Chondrocyte (in vitro differentiated cells): ENCODE data around the gene GABRB1. TPM values are rescaled to one million over a fixed set of nuclear protein-coding genes. Genes with fewer than 3 reads are reported as not detected.
A peak's percentile ranks its signal among the peaks of the same experiment; 100 is the strongest.

Source experiments
- DNase-seq: peaks from one replicate; pipeline ENCODE4 v3.0.0; 2021; ENCODE audit warnings: mixed read lengths, low spot score
- H3K27ac Mint-ChIP-seq: one replicate; pipeline ENCODE4 v1.8.0; 2021; ENCODE audit warnings: mild to moderate bottlenecking, moderate library complexity, mixed read lengths; ENCODE audit not compliant: unreplicated experiment
- H3K27me3 Mint-ChIP-seq: 2 replicates; pipeline ENCODE4 v1.8.0; 2021; ENCODE audit warnings: low read depth, mixed read lengths
- H3K36me3 Mint-ChIP-seq: 2 replicates; pipeline ENCODE4 v1.8.0; 2021; ENCODE audit warnings: low read depth, mixed read lengths
- H3K4me1 Mint-ChIP-seq: 2 replicates; pipeline ENCODE4 v1.8.0; 2021; ENCODE audit warnings: low read depth, mild to moderate bottlenecking, mixed read lengths
- H3K4me3 Mint-ChIP-seq: one replicate; pipeline ENCODE4 v1.8.0; 2021; ENCODE audit warnings: mild to moderate bottlenecking, moderate library complexity, mixed read lengths; ENCODE audit not compliant: unreplicated experiment
- H3K9me3 Mint-ChIP-seq: 2 replicates; pipeline ENCODE4 v1.8.0; 2021; ENCODE audit warnings: low read depth, mixed read lengths
- long read RNA-seq: library from polyadenylated mRNA; stranded (forward); transcript quantifications from one replicate; pipeline ENCODE4 v2.0.0, GENCODE V29; 2021
- total RNA-seq: library from RNA; stranded (reverse); gene quantifications from 3 replicates; pipeline ENCODE4 v1.2.1, GENCODE V29; 2021
- TF ChIP-seq, protein P1 (sequence below): fragments of 200-600 bp; sonication (generic); IDR thresholded peaks from 2 replicates; pipeline ENCODE4 v1.5.0; 2021; ENCODE audit warnings: antibody characterized with exemption, mild to moderate bottlenecking, moderate library complexity

Gene GABRB1
- total RNA-seq = not detected in 3 replicates
- long read RNA-seq = 0 reads

DNA sequence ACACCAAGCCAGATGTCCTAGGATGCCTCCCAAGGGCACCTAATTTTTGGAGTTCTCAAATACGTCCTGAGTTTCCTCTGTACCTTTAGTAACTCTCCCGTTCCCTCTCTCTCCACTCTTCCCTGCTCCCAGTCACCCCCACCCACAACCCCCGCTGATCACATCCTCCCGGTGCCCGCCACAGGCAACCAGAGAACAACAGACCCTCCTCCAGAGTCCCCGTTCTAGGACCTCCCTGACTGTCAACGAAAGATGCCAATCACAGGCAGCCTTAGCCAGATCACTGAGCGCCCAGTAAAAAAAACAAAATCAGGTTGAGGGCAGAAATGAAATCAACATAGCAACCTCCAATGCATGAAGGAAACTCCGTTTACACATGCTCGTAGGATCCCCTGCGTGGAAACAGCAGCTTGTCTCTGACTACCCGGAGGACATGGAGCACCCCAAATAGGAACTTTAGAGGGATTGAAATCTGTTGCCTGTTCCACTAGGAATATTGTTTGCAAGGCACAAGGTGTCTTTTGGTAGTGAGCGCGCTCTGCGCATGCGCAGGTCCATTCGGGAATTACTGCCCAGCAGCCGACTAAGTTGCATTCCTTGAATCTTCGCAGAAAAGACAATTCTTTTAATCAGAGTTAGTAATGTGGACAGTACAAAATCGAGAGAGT, at the start of gene GABRB1:
GABRB1 (plus strand) TSS at position 557 of the 668 bp plus-strand sequence.
- no peak for DNase-seq
- TF ChIP-seq, protein P1, sequence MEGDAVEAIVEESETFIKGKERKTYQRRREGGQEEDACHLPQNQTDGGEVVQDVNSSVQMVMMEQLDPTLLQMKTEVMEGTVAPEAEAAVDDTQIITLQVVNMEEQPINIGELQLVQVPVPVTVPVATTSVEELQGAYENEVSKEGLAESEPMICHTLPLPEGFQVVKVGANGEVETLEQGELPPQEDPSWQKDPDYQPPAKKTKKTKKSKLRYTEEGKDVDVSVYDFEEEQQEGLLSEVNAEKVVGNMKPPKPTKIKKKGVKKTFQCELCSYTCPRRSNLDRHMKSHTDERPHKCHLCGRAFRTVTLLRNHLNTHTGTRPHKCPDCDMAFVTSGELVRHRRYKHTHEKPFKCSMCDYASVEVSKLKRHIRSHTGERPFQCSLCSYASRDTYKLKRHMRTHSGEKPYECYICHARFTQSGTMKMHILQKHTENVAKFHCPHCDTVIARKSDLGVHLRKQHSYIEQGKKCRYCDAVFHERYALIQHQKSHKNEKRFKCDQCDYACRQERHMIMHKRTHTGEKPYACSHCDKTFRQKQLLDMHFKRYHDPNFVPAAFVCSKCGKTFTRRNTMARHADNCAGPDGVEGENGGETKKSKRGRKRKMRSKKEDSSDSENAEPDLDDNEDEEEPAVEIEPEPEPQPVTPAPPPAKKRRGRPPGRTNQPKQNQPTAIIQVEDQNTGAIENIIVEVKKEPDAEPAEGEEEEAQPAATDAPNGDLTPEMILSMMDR = no peak
- Mint-ChIP-seq H3K27me3 (peaks cover 52% of the 10 kb centered on the region), H3K27ac (no peak within 1 kb of the TSS), H3K4me1 (peaks cover 22% of the 10 kb centered on the region), H3K4me3 (peak within 1 kb of the TSS; percentile 57), H3K9me3 (no peaks in the 10 kb centered on the region), H3K36me3 (peaks cover 3% of the 10 kb centered on the region)

GRCh38 chr4:46984781-46985180, 46.6 kb upstream of the GABRB1 start:
- Mint-ChIP-seq H3K4me3 (no peak overlapping the region), H3K27me3 (peaks cover 30% of the 10 kb centered on the region), H3K27ac (no peak overlapping the region), H3K36me3 (no peaks in the 10 kb centered on the region), H3K4me1 (no peaks in the 10 kb centered on the region), H3K9me3 (no peaks in the 10 kb centered on the region)
- no peak for DNase-seq
- TF ChIP-seq, protein P1 = no peak

GRCh38 chr4:46986922-46987638, 44.3 kb upstream of the GABRB1 start:
- Mint-ChIP-seq H3K27ac (no peak overlapping the region), H3K9me3 (no peaks in the 10 kb centered on the region), H3K4me1 (no peaks in the 10 kb centered on the region), H3K36me3 (no peaks in the 10 kb centered on the region), H3K27me3 (peaks cover 29% of the 10 kb centered on the region), H3K4me3 (no peak overlapping the region)
- TF ChIP-seq, protein P1 = no peak
- DNase-seq = no peak

DNA sequence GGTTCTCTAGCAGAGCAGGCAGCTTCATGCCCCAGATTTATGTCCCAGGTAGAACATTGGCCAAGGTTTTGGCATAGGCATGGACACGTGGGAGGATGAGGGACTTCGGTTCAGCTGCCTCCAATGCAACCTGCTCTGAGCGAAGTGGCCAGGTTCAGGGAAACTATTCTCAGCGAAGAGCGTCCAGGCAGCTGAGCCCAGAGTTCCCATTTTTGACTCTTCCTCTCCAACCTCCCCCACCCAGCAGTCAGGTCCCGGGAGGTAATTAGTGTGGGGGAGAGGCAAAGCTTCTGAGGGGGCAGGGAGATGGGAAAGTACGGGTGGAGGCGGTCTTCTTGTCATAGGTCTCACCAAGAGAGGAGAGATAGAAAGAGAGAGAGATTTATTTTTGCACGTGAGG, 39.0 kb upstream of the GABRB1 start:
- Mint-ChIP-seq H3K4me3 (no peak overlapping the region), H3K9me3 (no peaks in the 10 kb centered on the region), H3K36me3 (no peaks in the 10 kb centered on the region), H3K27ac (no peak overlapping the region), H3K27me3 (peaks cover 56% of the 10 kb centered on the region), H3K4me1 (peaks cover 8% of the 10 kb centered on the region)
- no peak for DNase-seq
- TF ChIP-seq, protein P1 = no peak

- no peaks in the 10 kb centered on the region for H3K36me3 Mint-ChIP-seq
- no peak within 1 kb of the TSS for H3K27ac Mint-ChIP-seq
- peaks cover 61% of the 10 kb centered on the region for H3K27me3 Mint-ChIP-seq
Measured at GRCh38 chr4:46993075-46994006, 38.0 kb upstream of the GABRB1 start, which contains the start of gene GABRA4. TSS of gene GABRA4 (minus strand) at chr4:46993581. CDS start at chr4:46993424, 157 bp downstream.

More at GRCh38 chr4:46993075-46994006, 38.0 kb upstream of the GABRB1 start, which contains the start of gene GABRA4:
- H3K4me1 Mint-ChIP-seq = peaks cover 8% of the 10 kb centered on the region
- H3K4me3 Mint-ChIP-seq = peak within 1 kb of the TSS; percentile 42
- TF ChIP-seq, protein P1 = no peak
- DNase-seq = no peak
- no peaks in the 10 kb centered on the region for H3K9me3 Mint-ChIP-seq
